HEK293 (cell line): ENCODE measurements around the gene BCL7A.

Source experiments
- CTCF ChIP-seq: fragments of 450-650 bp; formaldehyde crosslinking; IDR thresholded peaks from 2 replicates; pipeline ENCODE4 v1.5.1; 2016; ENCODE audit warnings: missing biosample characterization, missing genetic modification characterization
- PBX3 ChIP-seq: sonication (generic); formaldehyde crosslinking; IDR thresholded peaks from 2 replicates; pipeline ENCODE4 v1.8.1; 2022; ENCODE audit warnings: mild to moderate bottlenecking, moderate library complexity, missing genetic modification reagents
- REST ChIP-seq: fragments of 450-650 bp; formaldehyde crosslinking; IDR thresholded peaks from 2 replicates; pipeline ENCODE4 v1.5.1; 2016; ENCODE audit warnings: missing biosample characterization, missing genetic modification characterization
- YY1 ChIP-seq: fragments of 450-650 bp; formaldehyde crosslinking; IDR thresholded peaks from 2 replicates; pipeline ENCODE4 v1.5.1; 2018; ENCODE audit warnings: missing biosample characterization, missing genetic modification characterization
- ZBTB44 ChIP-seq: fragments of 450-650 bp; IDR thresholded peaks from 2 replicates; pipeline ENCODE4 v1.5.1; 2018; ENCODE audit warnings: missing biosample characterization, mild to moderate bottlenecking, missing genetic modification characterization
- ZNF24 ChIP-seq: fragments of 450-650 bp; formaldehyde crosslinking; IDR thresholded peaks from 2 replicates; pipeline ENCODE4 v1.5.1; 2016; ENCODE audit warnings: missing biosample characterization, missing genetic modification characterization

- TF ChIP-seq CTCF (tag by site-specific recombination) (no peak), ZBTB44 (tag by site-specific recombination) (no peak), ZNF24 (tag by site-specific recombination) (no peak), REST (tag by site-specific recombination) (no peak), YY1 (no peak), PBX3 (CRISPR knock-in tag) (no peak)
Observed at GRCh38 chr12:121990114-121990647, 31.5 kb upstream of the BCL7A start.
